Prostate gland (tissue), 2 donors: ENCODE data around the gene ETV5. TPM values are rescaled to one million over a fixed set of nuclear protein-coding genes. Genes with fewer than 3 reads are reported as not detected.

Source experiments
- DNase-seq: peaks from one replicate; pipeline ENCODE4 v3.0.0-alpha.2; 2019; ENCODE audit warnings: low spot score
- H3K27ac ChIP-seq, 2 donors: fragments of 200-600 bp; sonication (generic); 2 replicates each; pipeline ENCODE4 v1.5.1; 2017 to 2019
- H3K27me3 ChIP-seq: fragments of 200-600 bp; sonication (generic); replicated peaks from 2 replicates; pipeline ENCODE4 v1.5.1; 2019; ENCODE audit not compliant: insufficient read depth
- H3K36me3 ChIP-seq, 2 donors: fragments of 200-600 bp; sonication (generic); 1 replicate in 1 of 2; 2 replicates in 1 of 2; pipeline versions ENCODE4 v1.5.1 to v1.8.1; 2017 to 2019
- H3K4me1 ChIP-seq: fragments of 200-600 bp; sonication (generic); replicated peaks from 2 replicates; pipeline ENCODE4 v1.5.1; 2019
- H3K4me3 ChIP-seq, 2 donors: fragments of 200-600 bp; sonication (generic); 2 replicates each; pipeline ENCODE4 v1.5.1; 2017 to 2019
- H3K9me3 ChIP-seq: fragments of 200-600 bp; sonication (generic); 2 replicates; pipeline ENCODE4 v1.5.1; 2017
- CTCF ChIP-seq, 4 experiments: fragments of 200-600 bp in 2 of 4; fragments of 450-650 bp in 2 of 4; sonication (generic) in 2 of 4; IDR thresholded peaks; 1 replicate in 3 of 4; 2 replicates in 1 of 4; pipeline ENCODE4 v1.5.1; 2016 to 2019; ENCODE audit warnings: antibody characterized with exemption in 4 of 4, mild to moderate bottlenecking in 2 of 4, moderate library complexity in 2 of 4
- POLR2A ChIP-seq: fragments of 450-650 bp; IDR thresholded peaks from one replicate; pipeline ENCODE4 v1.6.1; 2016; ENCODE audit warnings: antibody characterized with exemption, mild to moderate bottlenecking
- POLR2AphosphoS5 ChIP-seq: sonication (generic); formaldehyde crosslinking; IDR thresholded peaks from one replicate; pipeline ENCODE4 v1.6.1; 2017; ENCODE audit warnings: antibody characterized with exemption
- WGBS: methylation state at CpG from one replicate; pipeline ENCODE4 v1.1.5; 2018; 5-methylcytosine and 5-hydroxymethylcytosine counted together
- intact Hi-C: fragments of 100-400 bp; cut with DNase I; formaldehyde crosslinking; loops from one replicate; pipeline ENCODE4 v1.14.2; 2022
- total RNA-seq, 2 donors: library from RNA; depleted of rRNA; stranded (reverse); fragments of >200 nt; gene quantifications; one replicate each; pipeline ENCODE4 v1.1.0, GENCODE V29; 2016

The ETV5 gene
- total RNA-seq, 2 donors from 2014 or later, result 16.5 to 17.6 TPM

GRCh38 chr3:186003610-186004009 is 105.3 kb downstream of the ETV5 start:
- no peak for DNase-seq
- no peak overlapping the region for H3K27ac ChIP-seq
- TF ChIP-seq CTCF (IDR thresholded peaks at IDR 0.05) (no peak), POLR2A (no peak), POLR2AphosphoS5 (no peak)
- intact Hi-C loops, result no loop called here
- no peaks in the 10 kb centered on the region for H3K27me3 ChIP-seq
- WGBS, result 36% methylated on average over 5 of the region's 5 CpGs
- no peak overlapping the region for H3K4me3 ChIP-seq
- H3K4me1 ChIP-seq, result no peaks in the 10 kb centered on the region
- no peaks in the 10 kb centered on the region for H3K36me3 ChIP-seq
- H3K9me3 ChIP-seq, result no peaks in the 10 kb centered on the region

GRCh38 chr3:186002884-186003472 is 105.9 kb downstream of the ETV5 start:
- no peak for DNase-seq

GRCh38 chr3:186001842-186002241 is 107.0 kb downstream of the ETV5 start:
- no peak overlapping the region for H3K4me3 ChIP-seq
- intact Hi-C loops, result no loop called here
- no peaks in the 10 kb centered on the region for H3K9me3 ChIP-seq
- no peak for TF ChIP-seq CTCF (IDR thresholded peaks at IDR 0.05)
- TF ChIP-seq POLR2AphosphoS5, result no peak
- TF ChIP-seq POLR2A, result no peak
- no peak for DNase-seq
- WGBS, result 43% methylated on average over 2 of the region's 2 CpGs
- H3K36me3 ChIP-seq, result no peaks in the 10 kb centered on the region
- no peaks in the 10 kb centered on the region for H3K27me3 ChIP-seq
- no peaks in the 10 kb centered on the region for H3K4me1 ChIP-seq
- no peak overlapping the region for H3K27ac ChIP-seq

More at GRCh38 chr3:186002884-186003472, 105.9 kb downstream of the ETV5 start:
- TF ChIP-seq POLR2AphosphoS5 (no peak), CTCF (IDR thresholded peaks at IDR 0.05) (no peak), POLR2A (no peak)
- 53% methylated on average over 3 of the region's 3 CpGs for WGBS
- intact Hi-C loops, result no loop called here
- Histone ChIP-seq H3K4me1 (no peaks in the 10 kb centered on the region), H3K4me3 (no peak overlapping the region), H3K36me3 (no peaks in the 10 kb centered on the region), H3K27me3 (no peaks in the 10 kb centered on the region), H3K27ac (no peak overlapping the region), H3K9me3 (no peaks in the 10 kb centered on the region)

GRCh38 chr3:185999221-185999620 is 109.7 kb downstream of the ETV5 start:
- no peak overlapping the region for H3K4me3 ChIP-seq
- TF ChIP-seq POLR2A (no peak), POLR2AphosphoS5 (no peak), CTCF (IDR thresholded peaks at IDR 0.05) (no peak)
- no peaks in the 10 kb centered on the region for H3K27me3 ChIP-seq
- no peak for DNase-seq
- H3K27ac ChIP-seq, result no peak overlapping the region
- no peaks in the 10 kb centered on the region for H3K4me1 ChIP-seq
- 95% methylated on average over 14 of the region's 14 CpGs for WGBS
- no peaks in the 10 kb centered on the region for H3K9me3 ChIP-seq
- intact Hi-C loops, result no loop called here
- H3K36me3 ChIP-seq, result no peaks in the 10 kb centered on the region

GRCh38 chr3:185998136-185998535 is 110.8 kb downstream of the ETV5 start:
- H3K9me3 ChIP-seq, result no peaks in the 10 kb centered on the region
- intact Hi-C loops, result no loop called here
- H3K27me3 ChIP-seq, result no peaks in the 10 kb centered on the region
- H3K36me3 ChIP-seq, result no peaks in the 10 kb centered on the region
- no peaks in the 10 kb centered on the region for H3K4me1 ChIP-seq
- no peak overlapping the region for H3K27ac ChIP-seq
- no peak overlapping the region for H3K4me3 ChIP-seq
- DNase-seq, result no peak
- 86% methylated on average over 2 of the region's 2 CpGs for WGBS
- TF ChIP-seq POLR2AphosphoS5 (no peak), POLR2A (no peak), CTCF (IDR thresholded peaks at IDR 0.05) (no peak)
